CD8-positive, alpha-beta memory T cell (primary cell): ENCODE results near the gene AGAP2. TPM values are rescaled to one million over a fixed set of nuclear protein-coding genes. Genes with fewer than 3 reads are reported as not detected.
"Not testable (repeated sequence)": the region's sequence is repeated elsewhere in the genome, so short reads cannot be mapped to it uniquely, and the experiment has no call there.

Source experiments
- CTCF ChIA-PET: fragments of 350-600 bp; sonication (Branson Sonifier 250); formaldehyde crosslinking; loops from one replicate; lab custom pipeline; 2021; ENCODE audit warnings: antibody characterized with exemption; lab: Charles Lee
- POLR2A ChIA-PET: fragments of 350-600 bp; sonication (Branson Sonifier 250); formaldehyde crosslinking; loops from one replicate; lab custom pipeline; 2021; ENCODE audit warnings: antibody characterized with exemption; lab: Charles Lee
- DNase-seq, 5 donors: peaks; one replicate each; pipeline versions ENCODE4 v3.0.0 to v3.0.0-alpha.2; 2020 to 2022; ENCODE audit warnings: mixed read lengths in 1 of 5
- H3K27ac ChIP-seq: one replicate; pipeline ENCODE4 v1.7.0; 2013; ENCODE audit warnings: low read depth, mild to moderate bottlenecking, low read length, moderate library complexity
- H3K27me3 ChIP-seq: 2 replicates; pipeline ENCODE4 v1.7.0; 2013; ENCODE audit warnings: low read length, mild to moderate bottlenecking; ENCODE audit not compliant: insufficient read depth, poor library complexity, severe bottlenecking
- H3K36me3 ChIP-seq: 2 replicates; pipeline ENCODE4 v1.7.0; 2013; ENCODE audit warnings: mild to moderate bottlenecking, low read length, moderate library complexity; ENCODE audit not compliant: insufficient read depth
- H3K4me1 ChIP-seq: 2 replicates; pipeline ENCODE4 v1.7.0; 2013; ENCODE audit warnings: mild to moderate bottlenecking, low read length, moderate library complexity; ENCODE audit not compliant: insufficient read depth
- H3K4me3 ChIP-seq: 2 replicates; pipeline ENCODE4 v1.7.0; 2013; ENCODE audit warnings: mild to moderate bottlenecking, low read length
- H3K9me3 ChIP-seq: 2 replicates; pipeline ENCODE4 v1.7.0; 2013; ENCODE audit warnings: mild to moderate bottlenecking, low read length
- H3K27ac Mint-ChIP-seq, 8 donors: one replicate each; pipeline ENCODE4 v1.8.0; 2020 to 2021; ENCODE audit warnings: mixed read lengths in 8 of 8, mild to moderate bottlenecking in 6 of 8, inconsistent platforms in 3 of 8, moderate library complexity in 3 of 8
- H3K27me3 Mint-ChIP-seq, 2 donors: one replicate each; pipeline ENCODE4 v1.8.0; 2020 to 2021; ENCODE audit warnings: mixed read lengths in 2 of 2, mild to moderate bottlenecking in 1 of 2, moderate library complexity in 1 of 2
- H3K36me3 Mint-ChIP-seq, 3 donors: one replicate each; pipeline ENCODE4 v1.8.0; 2020 to 2021; ENCODE audit warnings: mixed read lengths in 3 of 3, inconsistent platforms in 1 of 3, mild to moderate bottlenecking in 1 of 3
- H3K4me1 Mint-ChIP-seq, 3 donors: one replicate each; pipeline ENCODE4 v1.8.0; 2020 to 2021; ENCODE audit warnings: mixed read lengths in 3 of 3, inconsistent platforms in 1 of 3, mild to moderate bottlenecking in 1 of 3
- H3K4me3 Mint-ChIP-seq, 7 donors: one replicate each; pipeline ENCODE4 v1.8.0; 2020 to 2021; ENCODE audit warnings: mixed read lengths in 7 of 7, mild to moderate bottlenecking in 6 of 7, moderate library complexity in 4 of 7, inconsistent platforms in 2 of 7
- H3K9me3 Mint-ChIP-seq, 5 donors: one replicate each; pipeline ENCODE4 v1.8.0; 2020 to 2022; ENCODE audit warnings: mixed read lengths in 5 of 5, mild to moderate bottlenecking in 3 of 5, moderate library complexity in 2 of 5, inconsistent platforms in 1 of 5
- polyA plus RNA-seq: library from polyadenylated mRNA; unstranded; fragments of 300-500 nt; fragmentation: Illumina TruSeq; gene quantifications from one replicate; pipeline ENCODE4 v1.2.3, GENCODE V29; 2021
- total RNA-seq, 2 experiments: library from RNA; stranded (reverse); gene quantifications; one replicate each; pipeline ENCODE4 v1.2.3, GENCODE V29; 2021

AGAP2 gene
- total and polyA plus RNA-seq, 3 experiments from 2014 or later: 6.4 to 31.7 (median 29.9) TPM

DNA sequence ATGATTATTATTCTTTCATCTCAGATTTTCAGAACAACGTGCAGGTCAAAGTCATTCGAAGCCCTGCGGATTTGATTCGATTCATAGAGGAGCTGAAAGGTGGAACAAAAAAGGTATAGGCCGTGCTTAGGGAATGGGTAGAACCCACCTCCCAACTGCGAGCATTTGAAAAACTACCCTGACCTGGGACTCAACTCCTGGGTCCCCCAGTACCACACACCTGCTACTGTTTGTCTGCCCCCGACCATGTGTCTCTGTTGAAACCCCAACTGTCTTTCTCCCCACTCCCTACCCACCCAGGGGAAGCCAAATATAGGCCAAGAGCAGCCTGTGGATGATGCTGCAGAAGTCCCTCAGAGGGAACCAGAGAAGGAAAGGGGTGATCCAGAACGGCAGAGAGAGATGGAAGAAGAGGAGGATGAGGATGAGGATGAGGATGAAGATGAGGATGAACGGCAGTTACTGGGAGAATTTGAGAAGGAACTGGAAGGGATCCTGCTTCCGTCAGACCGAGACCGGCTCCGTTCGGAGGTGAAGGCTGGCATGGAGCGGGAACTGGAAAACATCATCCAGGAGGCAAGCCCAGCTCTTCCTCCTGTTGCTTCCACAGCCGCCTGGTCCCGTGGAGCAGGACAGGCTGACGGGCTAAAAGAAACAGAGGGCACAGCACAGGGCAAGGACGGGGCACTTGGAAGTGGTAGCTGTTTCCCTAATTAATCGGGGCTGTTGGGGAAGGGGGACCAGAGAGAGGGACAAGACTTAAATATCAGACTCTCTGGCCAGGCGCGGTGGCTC, 20.5 kb downstream of the AGAP2 start:
- ChIA-PET POLR2A (no interaction called here), CTCF (interaction anchor here (1.4 kb wide), 1 partner anchor 24 kb away, joined by 4 read pairs; the partner anchor contains the start of gene OS9)

DNA sequence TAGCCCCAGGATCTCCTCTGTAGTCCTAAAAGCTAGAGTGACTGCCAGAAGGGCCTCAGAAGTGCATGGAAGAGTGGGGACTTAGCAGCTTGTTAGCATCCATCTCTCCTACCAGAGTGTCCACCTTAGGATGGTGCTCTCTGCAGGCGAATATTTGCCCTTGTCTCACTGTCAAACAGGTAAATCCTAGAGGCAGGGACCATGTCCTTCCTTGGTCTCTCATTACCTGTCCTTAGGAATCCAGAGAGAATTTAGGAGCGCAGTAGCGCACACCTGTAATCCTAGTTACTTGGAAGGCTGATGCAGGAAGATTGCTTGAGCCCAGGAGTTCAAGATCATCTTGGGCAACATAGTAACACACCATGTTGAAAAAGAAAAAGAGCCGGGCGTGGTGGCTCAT, 21.4 kb downstream of the AGAP2 start:
- Histone ChIP-seq H3K9me3 (no peaks in the 10 kb centered on the region), H3K4me1 (no peaks in the 10 kb centered on the region), H3K36me3 (peaks cover 52% of the 10 kb centered on the region), H3K27ac (no peak overlapping the region), H3K27me3 (no peaks in the 10 kb centered on the region), H3K4me3 (no peak overlapping the region)
- Mint-ChIP-seq H3K4me3 (no peak overlapping the region), H3K27ac (peak overlapping the region in 1 of 8 donors; percentile 42), H3K36me3 (peaks cover 8 to 81% (median 17%) of the 10 kb centered on the region in 3 donors), H3K9me3 (no peaks in the 10 kb centered on the region), H3K27me3 (no peaks in the 10 kb centered on the region), H3K4me1 (peaks cover 0 to 3% (median 0%) of the 10 kb centered on the region in 3 donors)
- POLR2A ChIA-PET: no interaction called here
- no peak for DNase-seq
- CTCF ChIA-PET: interaction anchor here (1.0 kb wide), 1 partner anchor 25 kb away, joined by 3 read pairs; no protein-coding TSS in a partner anchor

More for the DNA sequence above, 20.5 kb downstream of the AGAP2 start:
- Mint-ChIP-seq H3K27ac (peak overlapping the region in 2 of 8 donors; percentile 83 to 88), H3K9me3 (no peaks in the 10 kb centered on the region), H3K4me1 (peaks cover 0 to 6% (median 0%) of the 10 kb centered on the region in 3 donors), H3K4me3 (no peak overlapping the region), H3K36me3 (peaks cover 4 to 73% (median 17%) of the 10 kb centered on the region in 3 donors), H3K27me3 (no peaks in the 10 kb centered on the region)
- DNase-seq: no peak
- Histone ChIP-seq H3K4me3 (no peak overlapping the region), H3K36me3 (peaks cover 52% of the 10 kb centered on the region), H3K4me1 (no peaks in the 10 kb centered on the region), H3K27ac (no peak overlapping the region), H3K9me3 (no peaks in the 10 kb centered on the region), H3K27me3 (no peaks in the 10 kb centered on the region)

GRCh38 chr12:57716305-57716704, 22.2 kb downstream of the AGAP2 start:
- H3K9me3 ChIP-seq: no peaks in the 10 kb centered on the region
- Mint-ChIP-seq H3K4me3 (no peak overlapping the region), H3K36me3 (peaks cover 8 to 82% (median 19%) of the 10 kb centered on the region in 3 donors), H3K9me3 (no peaks in the 10 kb centered on the region), H3K4me1 (peaks cover 0 to 2% (median 0%) of the 10 kb centered on the region in 3 donors), H3K27ac (peak overlapping the region in 3 of 8 donors; percentile 57 to 84 (median 83)), H3K27me3 (no peaks in the 10 kb centered on the region)
- H3K4me1 ChIP-seq: no peaks in the 10 kb centered on the region
- H3K27me3 ChIP-seq: no peaks in the 10 kb centered on the region
- peaks cover 52% of the 10 kb centered on the region for H3K36me3 ChIP-seq
- DNase-seq: no peak
- ChIA-PET POLR2A (no interaction called here), CTCF (no interaction called here)
- no peak overlapping the region for H3K4me3 ChIP-seq
- H3K27ac ChIP-seq: no peak overlapping the region

DNA sequence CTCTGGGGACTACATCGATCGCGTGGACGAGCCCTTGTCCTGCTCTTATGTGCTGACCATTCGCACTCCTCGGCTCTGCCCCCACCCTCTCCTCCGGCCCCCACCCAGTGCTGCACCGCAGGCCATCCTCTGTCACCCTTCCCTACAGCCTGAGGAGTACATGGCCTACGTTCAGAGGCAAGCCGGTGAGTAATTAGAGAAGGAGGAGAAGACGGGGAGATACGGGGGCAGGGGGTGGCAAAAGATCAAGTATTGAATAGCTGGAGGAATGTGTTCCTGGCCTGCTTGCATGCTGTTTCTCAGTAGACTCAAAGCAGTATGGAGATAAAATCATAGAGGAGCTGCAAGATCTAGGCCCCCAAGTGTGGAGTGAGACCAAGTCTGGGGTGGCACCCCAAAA, 22.8 kb downstream of the AGAP2 start:
- POLR2A ChIA-PET: no interaction called here
- H3K4me3 ChIP-seq: no peak overlapping the region
- H3K4me3 Mint-ChIP-seq: peak overlapping the region in 1 of 7 donors; percentile 40
- H3K9me3 Mint-ChIP-seq: no peaks in the 10 kb centered on the region
- H3K27me3 Mint-ChIP-seq: peaks cover 0 to 1% of the 10 kb centered on the region in 2 donors
- no peaks in the 10 kb centered on the region for H3K4me1 ChIP-seq
- CTCF ChIA-PET: no interaction called here
- no peaks in the 10 kb centered on the region for H3K27me3 ChIP-seq
- peaks cover 0 to 2% (median 0%) of the 10 kb centered on the region in 3 donors for H3K4me1 Mint-ChIP-seq
- no peaks in the 10 kb centered on the region for H3K9me3 ChIP-seq
- no peak for DNase-seq
- H3K36me3 ChIP-seq: peaks cover 52% of the 10 kb centered on the region
- H3K27ac ChIP-seq: no peak overlapping the region
- H3K27ac Mint-ChIP-seq: peak overlapping the region in 1 of 8 donors; percentile 72
- H3K36me3 Mint-ChIP-seq: peaks cover 8 to 78% (median 19%) of the 10 kb centered on the region in 3 donors

DNA sequence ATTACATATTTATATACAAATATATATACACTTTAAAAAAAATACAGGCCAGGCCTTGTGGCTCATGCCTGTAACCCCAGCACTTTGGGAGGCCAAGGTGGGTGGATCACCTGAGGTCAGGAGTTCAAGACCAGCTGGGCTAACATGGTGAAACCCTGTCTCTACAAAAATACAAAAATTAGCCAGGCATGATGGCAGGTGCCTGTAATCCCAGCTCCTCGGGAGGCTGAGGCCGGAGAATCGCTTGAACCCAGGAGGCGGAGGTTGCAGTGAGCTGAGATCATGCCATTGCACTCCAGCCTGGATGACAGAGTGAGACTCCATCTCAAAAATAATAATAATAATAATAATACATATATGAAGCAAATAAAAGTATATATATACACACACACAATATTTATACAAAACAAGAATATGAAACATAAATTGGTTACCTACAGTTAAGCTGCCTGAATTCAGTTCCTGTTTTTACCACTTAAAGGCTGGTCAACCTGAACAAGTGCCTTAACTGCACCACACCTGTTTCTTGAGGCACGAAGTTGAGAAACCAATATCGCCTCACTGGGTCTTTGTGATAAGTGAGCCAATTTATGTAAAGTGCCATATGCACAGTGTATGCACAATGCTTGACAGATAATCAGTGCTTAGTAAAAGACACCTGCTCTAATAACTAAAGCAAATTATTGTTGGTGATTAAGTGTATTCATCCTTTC, 23.4 kb downstream of the AGAP2 start:
- H3K4me1 ChIP-seq, POLR2A ChIA-PET, H3K4me3 Mint-ChIP-seq, H3K4me1 Mint-ChIP-seq, H3K9me3 ChIP-seq, H3K9me3 Mint-ChIP-seq, H3K27me3 Mint-ChIP-seq, H3K27me3 ChIP-seq, CTCF ChIA-PET, H3K27ac ChIP-seq, DNase-seq, H3K4me3 ChIP-seq: not testable (repeated sequence)
- peaks cover 48% of the 10 kb centered on the region for H3K36me3 ChIP-seq
- Mint-ChIP-seq H3K27ac (peak overlapping the region in 1 of 8 donors; percentile 65), H3K36me3 (peaks cover 8 to 75% (median 19%) of the 10 kb centered on the region in 3 donors)

GRCh38 chr12:57713209-57713608, 25.3 kb downstream of the AGAP2 start:
- CTCF ChIA-PET: no interaction called here

DNA sequence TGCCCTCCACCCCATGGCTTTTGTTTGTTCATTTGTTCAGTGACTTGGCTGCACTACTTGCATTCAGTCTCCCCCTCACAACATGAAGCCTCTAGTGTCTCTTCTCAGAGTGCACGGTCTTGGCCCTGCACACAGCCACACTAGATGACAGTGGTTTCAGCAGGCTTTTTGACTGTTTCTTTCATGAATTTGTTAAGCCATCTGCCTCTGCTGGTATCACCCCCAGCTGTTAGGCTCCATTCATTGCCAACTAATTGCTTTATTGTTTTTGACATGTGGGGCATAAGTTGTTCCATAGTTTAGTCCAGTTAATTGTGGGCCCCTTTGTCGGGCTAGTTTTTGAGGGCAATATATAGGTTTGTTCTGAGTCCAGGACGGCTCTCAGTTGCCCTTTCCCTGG, 25.8 kb downstream of the AGAP2 start:
- CTCF ChIA-PET: no interaction called here
- H3K4me3 Mint-ChIP-seq: no peak overlapping the region
- H3K27me3 ChIP-seq: no peaks in the 10 kb centered on the region
- H3K4me1 Mint-ChIP-seq: peaks cover 0 to 7% (median 6%) of the 10 kb centered on the region in 3 donors
- H3K9me3 ChIP-seq: no peaks in the 10 kb centered on the region
- POLR2A ChIA-PET: no interaction called here
- no peaks in the 10 kb centered on the region for H3K9me3 Mint-ChIP-seq
- H3K27me3 Mint-ChIP-seq: peaks cover 0 to 1% of the 10 kb centered on the region in 2 donors
- peaks cover 24% of the 10 kb centered on the region for H3K36me3 ChIP-seq
- no peak overlapping the region for H3K27ac Mint-ChIP-seq
- DNase-seq: no peak
- no peaks in the 10 kb centered on the region for H3K4me1 ChIP-seq
- H3K36me3 Mint-ChIP-seq: peaks cover 8 to 64% (median 11%) of the 10 kb centered on the region in 3 donors
- no peak overlapping the region for H3K4me3 ChIP-seq
- no peak overlapping the region for H3K27ac ChIP-seq

More at GRCh38 chr12:57713209-57713608, 25.3 kb downstream of the AGAP2 start:
- DNase-seq: no peak
- Mint-ChIP-seq H3K4me3 (no peak overlapping the region), H3K9me3 (no peaks in the 10 kb centered on the region), H3K4me1 (peaks cover 0 to 7% (median 6%) of the 10 kb centered on the region in 3 donors), H3K36me3 (peaks cover 8 to 66% (median 16%) of the 10 kb centered on the region in 3 donors), H3K27ac (no peak overlapping the region), H3K27me3 (peaks cover 0 to 1% of the 10 kb centered on the region in 2 donors)
- POLR2A ChIA-PET: interaction anchor here (0.6 kb wide), 1 partner anchor 180 kb away, joined by 5 read pairs; no protein-coding TSS in a partner anchor
- Histone ChIP-seq H3K9me3 (no peaks in the 10 kb centered on the region), H3K27ac (no peak overlapping the region), H3K36me3 (peaks cover 29% of the 10 kb centered on the region), H3K4me3 (no peak overlapping the region), H3K4me1 (no peaks in the 10 kb centered on the region), H3K27me3 (no peaks in the 10 kb centered on the region)
